Activated T-helper 1 cell treated with Interleukin-2 at 50 U/mL for 16 hours (primary cell): Measurements from ENCODE around the gene SHCBP1.
"Not testable (repeated sequence)": the region's sequence is repeated elsewhere in the genome, so short reads cannot be mapped to it uniquely, and the experiment has no call there.

Experiments used
- DNase-seq: peaks from one replicate; pipeline ENCODE4 v3.0.0-alpha.2; 2020; ENCODE audit warnings: low read depth

Gene SHCBP1

GRCh38 chr16:46618516-46618915 lies 2.7 kb downstream of the SHCBP1 start:
- no peak for DNase-seq

GRCh38 chr16:46614006-46614405 lies 7.2 kb downstream of the SHCBP1 start:
- no peak for DNase-seq

- no peak for DNase-seq
These were observed 7.8 kb downstream of the SHCBP1 start for GRCh38 chr16:46613352-46613751.

GRCh38 chr16:46612121-46612520 lies 9.1 kb downstream of the SHCBP1 start:
- no peak for DNase-seq

DNA sequence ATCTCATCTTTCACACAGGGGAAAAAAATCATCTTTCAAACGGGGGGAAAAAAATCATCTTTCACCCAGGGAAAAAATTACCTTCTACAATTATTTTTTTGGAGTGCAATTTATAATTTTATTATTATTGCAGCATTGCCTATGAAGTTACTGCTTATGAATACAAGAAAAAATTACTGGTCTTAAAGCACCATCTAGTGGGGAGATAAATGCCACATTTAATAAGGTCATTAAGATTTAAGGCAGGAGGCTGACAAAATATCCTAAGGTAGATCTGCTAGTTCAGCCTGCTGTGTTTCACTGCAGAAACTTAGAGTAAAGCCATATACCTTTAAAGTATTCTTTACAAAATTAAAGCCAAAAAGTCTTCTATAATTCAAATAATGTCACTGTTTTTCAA lies 13.7 kb downstream of the SHCBP1 start:
- no peak for DNase-seq

DNA sequence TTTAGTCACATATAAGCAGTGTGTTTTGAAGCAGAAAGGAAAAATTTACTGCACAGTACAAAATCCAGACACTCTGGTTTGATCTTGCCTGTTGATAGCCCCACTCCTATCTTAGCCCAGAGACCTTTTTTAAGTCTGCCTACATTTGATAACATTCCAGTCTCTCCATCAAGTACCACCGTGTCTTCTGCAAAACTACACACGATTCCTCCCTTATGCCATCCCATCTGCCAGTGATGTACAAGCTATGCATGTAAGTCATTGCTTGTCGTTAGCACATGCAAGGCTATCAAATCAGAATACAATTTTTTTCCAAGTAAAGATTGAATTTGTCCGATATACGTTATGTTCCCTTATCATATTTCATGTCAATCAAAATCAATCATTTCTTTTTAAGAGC lies 14.9 kb downstream of the SHCBP1 start:
- DNase-seq = no peak

- DNase-seq = no peak
These were observed 29.9 kb downstream of the SHCBP1 start for GRCh38 chr16:46591257-46591656.

GRCh38 chr16:46586011-46586577 lies 35.1 kb downstream of the SHCBP1 start:
- no peak for DNase-seq

DNA sequence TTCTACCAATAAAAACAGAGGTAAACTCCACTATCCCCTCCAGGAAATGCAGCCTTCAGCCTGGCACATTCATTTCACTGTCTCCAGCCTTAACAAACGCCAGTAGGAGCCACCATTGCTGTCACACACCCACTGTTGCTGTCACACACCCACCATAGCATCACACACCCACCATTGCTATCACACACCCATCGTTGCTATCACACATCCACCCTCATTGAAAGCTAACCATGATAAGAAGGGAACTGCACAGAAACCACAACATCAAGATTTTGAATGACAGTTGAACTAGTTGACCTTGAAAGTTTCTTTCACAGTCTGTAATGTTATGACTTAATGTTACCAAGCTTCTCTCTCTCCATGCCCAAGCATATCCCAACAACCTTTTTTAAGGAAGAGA lies 38.1 kb downstream of the SHCBP1 start:
- DNase-seq = no peak

GRCh38 chr16:46582313-46582712 lies 38.9 kb downstream of the SHCBP1 start:
- DNase-seq = no peak

- DNase-seq = no peak
These were observed 43.1 kb downstream of the SHCBP1 start for GRCh38 chr16:46577988-46578579.

DNA sequence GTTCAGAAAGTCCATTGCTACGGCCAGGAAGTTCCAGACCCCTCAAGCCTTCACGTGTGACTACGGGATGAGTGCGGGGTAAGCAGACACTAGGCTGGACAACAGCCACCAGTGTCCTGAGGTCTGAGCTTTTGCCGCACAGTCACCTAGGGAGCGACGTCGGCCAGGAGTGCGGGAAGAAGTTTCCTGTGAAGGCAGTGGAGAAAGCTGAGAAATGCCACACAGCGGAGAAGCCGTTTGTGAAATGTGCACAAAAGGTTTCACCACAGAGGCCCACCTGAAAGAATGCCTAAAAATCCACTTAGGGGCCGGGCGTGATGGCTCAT lies 47.4 kb downstream of the SHCBP1 start:
- no peak for DNase-seq

- no peak for DNase-seq
These were observed 48.0 kb downstream of the SHCBP1 start for GRCh38 chr16:46573008-46573833.

- no peak for DNase-seq
These were observed 51.9 kb downstream of the SHCBP1 start for GRCh38 chr16:46569231-46569735.

- DNase-seq = no peak
These were observed 52.5 kb downstream of the SHCBP1 start for GRCh38 chr16:46568472-46569230.

DNA sequence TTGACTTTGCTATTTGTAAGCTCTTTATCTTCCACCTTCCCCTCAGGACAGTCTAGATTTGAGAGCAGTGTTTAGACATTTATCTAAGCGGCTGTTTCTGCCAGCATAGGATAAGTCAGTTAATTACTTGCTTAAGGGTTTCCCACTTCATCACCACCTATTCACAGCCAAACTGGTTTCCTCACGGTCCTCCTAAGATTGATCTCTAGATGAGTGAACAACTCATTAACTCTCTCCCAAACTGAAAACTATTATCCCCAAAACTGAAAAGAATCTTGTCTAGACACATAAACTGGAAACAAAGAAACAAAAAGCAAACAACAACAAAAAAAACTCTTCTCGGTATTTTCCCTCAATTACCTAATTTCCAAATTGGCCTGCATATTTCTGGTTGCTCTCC lies 58.2 kb downstream of the SHCBP1 start:
- no peak for DNase-seq

DNA sequence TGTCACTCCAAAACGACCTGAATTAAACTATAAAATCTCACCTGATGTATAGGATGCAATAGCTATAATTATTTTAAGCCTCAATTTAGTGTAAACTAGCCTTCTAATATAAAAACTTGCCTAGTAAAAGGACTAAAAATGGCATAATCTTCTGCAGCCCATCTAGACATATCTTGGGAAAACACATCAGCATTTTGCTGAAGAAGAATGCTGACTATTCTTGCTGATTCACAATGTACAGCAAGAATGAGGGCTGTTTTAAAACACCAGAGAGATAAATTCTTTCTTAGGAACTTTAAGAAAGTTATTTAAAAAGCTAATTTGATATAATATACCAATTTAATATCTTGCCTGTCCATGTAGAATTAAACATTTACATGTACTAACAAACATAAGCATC lies 63.2 kb downstream of the SHCBP1 start:
- DNase-seq = no peak

DNA sequence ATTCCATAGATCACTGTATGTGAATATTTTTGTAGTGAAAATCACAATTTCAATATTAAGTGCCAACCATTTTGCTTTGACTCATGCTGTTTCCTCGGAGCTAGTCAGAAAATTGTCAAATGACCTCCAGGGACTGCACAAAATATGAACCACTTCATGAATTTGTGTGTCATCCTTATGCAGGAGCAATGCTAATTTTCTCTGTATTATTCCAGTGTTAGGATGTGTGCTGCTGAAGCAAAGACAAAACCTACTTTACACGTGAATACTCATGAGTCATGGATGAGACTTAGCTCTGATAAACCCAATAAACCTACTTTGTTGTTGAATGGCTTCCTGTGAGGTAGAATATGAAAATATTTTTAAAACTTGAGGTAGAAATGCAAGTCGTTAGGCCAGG lies 65.2 kb downstream of the SHCBP1 start:
- no peak for DNase-seq

DNA sequence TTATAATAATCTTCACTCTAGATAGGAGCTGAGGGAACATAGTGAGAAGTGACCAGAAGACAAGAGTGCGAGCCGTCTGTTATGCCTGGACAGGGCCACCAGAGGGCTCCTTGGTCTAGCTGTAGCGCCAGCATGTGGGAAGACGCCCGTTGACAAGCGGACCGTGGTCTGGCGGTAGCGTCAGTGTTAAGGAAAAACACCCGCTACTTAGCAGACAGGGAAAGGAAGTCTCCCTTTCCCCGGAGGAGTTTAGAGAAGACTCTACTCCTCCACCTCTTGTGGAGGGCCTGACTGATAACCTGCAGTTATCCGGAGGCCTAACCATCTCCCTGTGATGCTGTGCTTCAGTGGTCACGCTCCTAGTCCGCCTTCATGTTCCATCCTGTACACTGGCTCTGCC lies 66.7 kb downstream of the SHCBP1 start:
- DNase-seq = not testable (repeated sequence)

GRCh38 chr16:46549477-46549876 lies 71.7 kb downstream of the SHCBP1 start:
- no peak for DNase-seq
